SKM-1 (cell line): Measurements from ENCODE around the gene RBM17.
"Not testable (repeated sequence)": the region's sequence is repeated elsewhere in the genome, so short reads cannot be mapped to it uniquely, and the experiment has no call there.

ENCODE experiments used
- DNase-seq: peaks from one replicate; lab custom pipeline; 2025; ENCODE audit not compliant: unreplicated experiment; lab: John Stamatoyannopoulos, UW

The RBM17 gene

DNA sequence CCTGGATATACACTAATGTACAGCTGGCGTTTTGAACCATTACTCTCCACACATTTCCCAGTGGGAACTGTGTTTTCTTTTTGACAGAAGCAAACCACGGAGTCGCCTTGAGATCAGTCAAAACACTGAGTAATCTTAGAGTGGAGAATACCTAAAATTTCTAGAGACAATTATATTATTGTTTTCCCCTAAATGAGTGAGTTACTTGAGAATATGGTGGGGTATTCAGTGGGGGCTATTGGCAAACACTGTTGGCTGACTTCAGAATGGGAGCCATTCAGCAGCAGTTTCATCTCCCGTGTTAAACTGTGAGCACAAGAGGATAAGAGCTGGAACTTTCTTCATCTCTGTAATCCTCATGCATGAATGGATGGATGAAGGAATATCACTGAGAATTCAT lies 32.9 kb upstream of the RBM17 start:
- no peak for DNase-seq

DNA sequence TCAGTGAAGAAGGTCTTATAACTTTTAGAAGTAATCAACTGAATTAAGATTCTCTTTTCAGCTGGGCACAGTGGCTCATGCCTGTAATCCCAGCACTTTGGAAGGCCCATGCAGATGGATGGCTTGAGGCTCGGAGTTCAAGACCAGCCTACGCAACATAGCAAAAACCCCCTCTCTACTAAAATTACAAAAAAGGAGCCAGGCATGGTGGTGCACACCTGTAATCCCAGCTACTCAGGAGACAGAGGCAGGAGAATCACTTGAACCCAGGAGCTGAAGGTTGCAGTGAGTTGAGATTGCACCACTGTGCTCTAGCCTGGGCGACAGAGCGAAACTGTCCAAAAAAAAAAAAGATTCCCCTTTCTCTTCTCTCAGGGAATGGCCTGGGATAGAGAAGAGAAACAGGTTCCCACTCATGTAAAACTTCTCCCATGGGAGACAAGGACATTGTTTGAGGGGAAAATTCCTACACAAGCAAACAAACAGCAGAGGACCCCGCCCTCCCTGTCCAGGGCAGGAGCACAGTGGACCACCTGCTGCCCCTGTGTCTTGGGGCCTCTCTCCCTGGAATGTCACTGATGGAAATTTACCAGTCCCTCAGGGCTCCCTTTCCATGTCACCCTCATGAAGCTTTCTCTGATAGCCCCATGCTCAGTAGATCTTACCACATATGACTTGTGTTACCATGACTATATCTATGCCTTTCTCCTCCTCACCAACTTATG lies 32.3 kb upstream of the RBM17 start:
- no peak for DNase-seq

GRCh38 chr10:6058682-6059475 lies 30.0 kb upstream of the RBM17 start:
- DNase-seq, result no peak

- no peak for DNase-seq
Observed at GRCh38 chr10:6059506-6059905, 29.3 kb upstream of the RBM17 start.

DNA sequence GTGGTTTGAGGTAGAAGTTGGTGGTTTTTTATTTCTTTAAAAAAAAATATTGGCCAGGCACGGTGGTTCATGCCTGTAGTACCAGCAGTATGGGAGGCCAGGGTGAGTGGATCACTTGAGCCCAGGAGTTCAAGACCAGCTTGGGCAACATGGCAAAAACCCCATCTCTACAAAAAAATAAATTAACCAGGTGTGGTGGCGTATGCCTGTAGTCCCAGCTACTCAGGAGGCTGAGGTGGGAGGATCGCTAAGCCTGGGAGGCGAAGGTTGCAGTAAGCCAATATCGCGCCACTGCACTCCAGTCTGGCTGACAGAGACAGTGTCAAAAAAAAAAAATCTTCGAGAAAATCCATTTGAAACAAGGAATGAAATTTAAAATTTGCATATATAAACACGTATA lies 27.8 kb upstream of the RBM17 start:
- no peak for DNase-seq

DNA sequence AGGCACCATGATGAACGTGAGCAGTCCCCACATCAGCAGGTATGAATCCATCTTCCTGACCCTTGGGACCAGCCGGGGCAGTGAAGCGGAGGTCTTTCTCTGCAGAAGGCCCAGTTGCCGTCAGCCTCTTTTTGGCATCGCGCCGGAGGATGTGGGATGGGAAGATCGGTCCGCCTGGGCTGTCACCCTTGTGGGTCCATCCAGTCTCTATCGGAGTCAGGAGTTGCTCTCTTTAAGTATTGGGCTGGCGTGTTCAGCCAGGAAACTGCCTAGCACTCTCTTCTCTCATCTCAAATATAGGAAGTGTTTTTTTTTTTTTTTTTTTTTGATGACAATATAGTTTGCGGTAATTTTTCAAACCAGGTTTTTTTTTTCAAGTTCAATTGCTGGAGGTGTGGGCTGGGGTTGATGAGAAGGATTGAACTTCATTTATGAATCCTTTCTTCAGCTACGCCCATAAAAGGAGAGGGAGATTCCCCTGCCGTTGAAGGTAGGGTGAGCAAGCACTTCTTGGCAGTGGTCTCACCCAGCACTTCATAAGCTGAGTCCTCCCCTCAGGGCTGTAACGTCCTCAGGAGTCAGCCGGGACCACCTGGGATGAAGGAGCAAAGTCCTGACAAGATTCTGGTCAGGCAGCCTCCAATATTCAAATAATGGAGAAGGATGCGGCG lies 26.6 kb upstream of the RBM17 start, which contains the start of gene IL2RA:
IL2RA (minus strand) TSS at position 267 of the 671 bp plus-strand sequence; CDS start at position 51, 216 bp downstream.
- no peak for DNase-seq

- DNase-seq, result no peak
Observed at GRCh38 chr10:6064119-6064518, 24.7 kb upstream of the RBM17 start.

GRCh38 chr10:6064726-6065125 lies 24.1 kb upstream of the RBM17 start:
- not testable (repeated sequence) for DNase-seq

DNA sequence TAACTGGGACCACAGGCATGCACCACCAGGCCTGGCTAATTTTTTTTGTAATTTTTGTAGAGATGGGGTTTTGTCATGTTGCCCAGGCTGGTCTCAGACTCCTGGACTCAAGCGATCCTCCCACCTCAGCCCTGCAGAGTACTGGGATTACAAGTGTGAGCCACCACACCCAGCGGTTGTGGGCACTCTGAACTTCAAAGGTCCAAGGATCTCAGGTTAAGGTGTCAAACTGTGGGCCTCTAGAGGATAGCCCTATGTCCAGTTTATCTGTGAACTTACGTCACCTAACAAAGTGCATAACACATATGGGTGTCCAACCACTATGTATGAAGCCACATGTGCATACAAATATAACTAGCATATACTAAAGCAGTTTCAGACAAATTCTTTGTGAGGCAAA lies 23.4 kb upstream of the RBM17 start:
- DNase-seq, result no peak

DNA sequence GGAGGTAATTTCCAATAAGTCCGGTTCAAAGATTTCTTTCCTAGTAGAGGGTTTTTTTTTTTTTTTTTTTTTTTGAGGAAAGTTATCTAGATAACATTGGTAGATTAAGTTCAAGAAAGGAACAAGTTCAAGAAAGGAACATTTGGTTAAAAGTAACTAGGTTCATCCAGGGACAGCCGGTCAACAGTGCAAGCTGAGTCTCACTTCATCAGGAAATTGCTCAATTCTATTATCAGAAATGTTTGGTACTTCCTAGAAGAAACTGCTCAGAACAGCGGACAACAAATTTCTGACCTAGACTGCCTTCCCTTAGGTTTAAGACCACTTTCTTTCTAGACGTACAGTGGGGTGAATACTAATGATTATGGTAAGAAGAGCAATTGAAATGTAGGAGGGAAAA lies 23.0 kb upstream of the RBM17 start:
- peak; percentile 44 for DNase-seq

DNA sequence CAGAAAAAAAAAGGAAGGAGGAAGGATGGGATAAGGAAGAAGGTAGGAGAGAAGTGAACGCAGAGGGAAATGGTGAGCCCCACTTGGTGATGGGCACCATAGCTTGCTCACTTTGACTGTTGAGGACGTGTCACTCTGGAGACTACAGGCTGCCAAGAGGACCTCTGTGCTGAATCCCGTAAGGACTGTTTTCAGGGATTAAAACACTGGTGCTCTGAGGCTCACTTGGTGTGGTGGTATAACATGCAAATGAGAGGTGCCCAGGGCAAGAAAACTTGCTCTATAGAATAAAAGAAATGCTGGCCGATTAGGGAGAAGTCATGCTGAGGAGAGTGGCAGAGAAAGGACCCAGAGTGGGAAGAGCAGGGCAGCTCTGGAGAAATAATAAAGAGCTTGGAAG lies 21.4 kb upstream of the RBM17 start:
- DNase-seq, result no peak

GRCh38 chr10:6068006-6068405 lies 20.8 kb upstream of the RBM17 start:
- no peak for DNase-seq

GRCh38 chr10:6068422-6068821 lies 20.4 kb upstream of the RBM17 start:
- peak; percentile 60 for DNase-seq

- no peak for DNase-seq
Observed at GRCh38 chr10:6069081-6069931, 19.5 kb upstream of the RBM17 start.

- no peak for DNase-seq
Observed at GRCh38 chr10:6070660-6071059, 18.2 kb upstream of the RBM17 start.

- DNase-seq, result no peak
Observed at GRCh38 chr10:6071181-6072175, 17.4 kb upstream of the RBM17 start.

- DNase-seq, result no peak
Observed at GRCh38 chr10:6072215-6072934, 16.5 kb upstream of the RBM17 start.

GRCh38 chr10:6074489-6075301 lies 14.1 kb upstream of the RBM17 start:
- no peak for DNase-seq
